Measurements from ENCODE around the gene RGSL1. TPM values are rescaled to one million over a fixed set of nuclear protein-coding genes. Genes with fewer than 3 reads are reported as not detected.
"Not testable (repeated sequence)": the region's sequence is repeated elsewhere in the genome, so short reads cannot be mapped to it uniquely, and the experiment has no call there.

RGSL1 gene
- polyA plus RNA-seq, 3 donors, result not detected

- 41 to 60% (median 51%) methylated on average over 3 of the region's 3 CpGs for WGBS, 3 donors
- no peak overlapping the region for H3K27ac ChIP-seq (ENCODE audit: low read depth, low read length)
Observed at GRCh38 chr1:182507685-182508084, 57.7 kb downstream of the RGSL1 start.

- whole genome bisulfite sequencing, 3 donors, result 83 to 86% (median 85%) methylated on average over 16 to 17 of the region's 17 CpGs
- H3K27ac ChIP-seq (ENCODE audit: low read depth, low read length), result no peak overlapping the region
Observed at GRCh38 chr1:182515556-182515955, 65.6 kb downstream of the RGSL1 start.

GRCh38 chr1:182520736-182521135, 70.8 kb downstream of the RGSL1 start:
- H3K27ac ChIP-seq (ENCODE audit: low read depth, low read length), result no peak overlapping the region

DNA sequence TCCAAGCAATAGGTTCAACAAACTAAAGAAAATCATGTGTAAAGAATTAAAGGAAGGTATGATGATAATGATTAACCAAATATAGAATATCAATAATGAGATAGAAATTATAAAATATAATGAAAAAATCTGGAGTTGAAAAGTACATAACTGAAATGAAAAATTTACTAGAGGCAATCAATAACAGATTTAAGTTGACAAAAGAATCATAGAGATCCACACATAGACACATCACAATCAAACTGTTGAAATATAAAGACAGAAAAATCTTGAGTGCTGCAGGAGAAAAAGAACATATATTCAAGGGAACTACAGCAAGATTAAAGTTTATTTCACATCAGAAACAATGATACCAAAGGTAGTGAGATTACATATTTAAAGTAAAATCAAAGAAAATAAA, 75.4 kb downstream of the RGSL1 start:
- no peak overlapping the region for H3K27ac ChIP-seq (ENCODE audit: low read depth, low read length)

GRCh38 chr1:182527680-182528079, 77.7 kb downstream of the RGSL1 start:
- WGBS, 3 donors, result 80 to 94% (median 81%) methylated on average over 2 of the region's 2 CpGs
- no peak overlapping the region for H3K27ac ChIP-seq (ENCODE audit: low read depth, low read length)

DNA sequence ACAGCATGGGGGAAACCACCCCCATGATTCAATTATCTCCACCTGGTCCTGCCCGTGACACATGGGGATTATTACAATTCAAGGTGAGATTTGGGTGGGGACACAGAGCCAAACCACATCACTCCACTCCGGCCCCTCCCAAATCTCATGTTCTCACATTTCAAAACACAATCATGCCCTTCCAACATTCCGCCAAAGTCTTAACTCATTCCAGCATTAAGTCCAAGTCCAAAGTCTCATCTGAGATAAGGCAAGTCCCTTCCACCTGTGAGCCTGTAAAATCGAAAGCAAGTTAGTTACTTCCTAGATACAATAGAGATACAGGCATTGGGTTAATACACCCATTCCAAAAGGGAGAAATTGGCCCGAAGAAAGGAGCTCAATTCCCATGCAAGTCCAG, 78.3 kb downstream of the RGSL1 start:
- 71 to 87% (median 85%) methylated on average over 5 of the region's 5 CpGs for whole genome bisulfite sequencing, 3 donors

DNA sequence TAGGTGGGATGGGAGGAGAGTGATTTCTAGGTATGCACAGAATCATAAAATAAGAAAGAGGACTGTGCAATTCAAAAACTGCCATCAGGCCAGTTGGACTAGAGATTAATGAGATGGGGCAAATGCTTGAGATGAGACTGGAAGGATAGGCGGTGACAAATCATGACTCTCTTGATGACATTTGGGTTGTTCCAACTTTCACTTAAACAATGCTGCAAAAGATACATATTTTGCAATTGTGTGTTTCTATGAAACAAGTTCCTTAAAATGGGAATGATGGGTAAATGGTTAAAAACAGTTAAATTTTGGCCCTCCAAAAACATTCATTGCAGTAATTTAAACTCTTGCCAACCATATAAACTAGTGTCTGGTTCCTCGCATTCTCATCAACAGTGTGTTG, 84.0 kb downstream of the RGSL1 start:
- WGBS, 3 donors, result 96 to 100% (median 97%) methylated on average over 2 of the region's 2 CpGs
- no peak overlapping the region for H3K27ac ChIP-seq (ENCODE audit: low read depth, low read length)

More for the DNA sequence above, 78.3 kb downstream of the RGSL1 start:
- H3K27ac ChIP-seq (ENCODE audit: low read depth, low read length), result not testable (repeated sequence)

DNA sequence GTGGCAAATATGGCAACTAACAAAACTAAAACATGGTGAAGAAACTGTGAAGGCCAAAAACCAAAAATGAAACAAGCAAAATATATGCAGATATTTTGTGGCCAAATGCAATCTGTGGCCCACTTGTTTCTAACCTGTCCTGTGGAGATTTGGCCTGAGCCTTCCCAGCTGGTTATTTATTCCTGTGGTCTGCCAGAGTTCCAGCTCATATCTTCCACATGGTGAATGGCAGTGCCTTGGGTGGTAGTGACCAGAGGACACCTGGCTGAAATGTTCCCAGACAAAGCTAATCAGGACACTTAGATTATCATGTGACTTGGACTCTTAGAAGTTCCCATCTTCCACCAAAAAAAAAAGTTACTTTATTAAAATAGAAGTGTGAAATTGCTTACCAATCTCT, 99.4 kb downstream of the RGSL1 start:
- no peak overlapping the region for H3K27ac ChIP-seq (ENCODE audit: low read depth, low read length)

GRCh38 chr1:182549811-182550210, 99.9 kb downstream of the RGSL1 start:
- WGBS, 3 donors, result 29 to 54% (median 50%) methylated on average over 1 of the region's 1 CpG
- H3K27ac ChIP-seq (ENCODE audit: low read depth, low read length), result no peak overlapping the region

DNA sequence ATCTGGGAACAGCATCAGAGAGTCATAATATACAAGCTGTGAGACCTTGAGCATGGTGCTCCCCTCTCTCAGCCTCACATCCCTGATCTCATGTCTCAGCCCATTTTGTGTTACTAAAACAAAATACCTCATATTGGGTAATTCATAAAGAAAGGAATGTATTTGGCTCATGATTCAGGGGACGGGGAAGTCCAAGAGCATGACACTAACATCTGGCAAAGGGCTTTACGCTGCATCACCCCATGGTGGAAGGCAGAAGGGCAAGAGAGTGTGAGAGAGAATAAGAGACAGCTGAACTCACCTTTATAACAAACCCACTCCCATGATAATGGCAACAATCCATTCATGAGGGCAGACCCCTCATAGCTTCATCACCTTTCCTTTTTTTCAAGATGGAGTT, 102.6 kb downstream of the RGSL1 start:
- no peak overlapping the region for H3K27ac ChIP-seq (ENCODE audit: low read depth, low read length)
- WGBS, 3 donors, result 87 to 93% (median 88%) methylated on average over 2 of the region's 2 CpGs

GRCh38 chr1:182555493-182555892, 105.5 kb downstream of the RGSL1 start:
- WGBS, 3 donors, result 74 to 96% (median 88%) methylated on average over 1 of the region's 1 CpG
- H3K27ac ChIP-seq (ENCODE audit: low read depth, low read length), result no peak overlapping the region

DNA sequence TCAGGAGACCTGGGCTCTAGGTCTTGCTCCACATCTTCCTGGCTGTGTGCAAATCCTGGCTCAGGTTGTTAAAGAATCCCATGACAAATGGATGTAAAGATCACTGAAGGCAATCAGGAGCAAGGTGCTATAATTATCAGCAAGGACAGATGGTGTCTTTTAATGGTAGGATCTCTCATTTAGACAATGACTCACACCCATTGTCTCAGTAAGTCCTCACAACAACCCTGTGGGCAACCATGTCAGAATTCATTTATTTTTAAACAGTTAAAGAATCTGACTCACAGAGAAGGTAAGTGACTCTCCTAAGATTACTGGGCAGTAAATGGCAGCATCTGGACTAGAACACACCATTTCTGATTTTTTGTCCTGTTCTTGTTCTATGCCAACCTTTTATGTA, 106.3 kb downstream of the RGSL1 start:
- no peak overlapping the region for H3K27ac ChIP-seq (ENCODE audit: low read depth, low read length)

DNA sequence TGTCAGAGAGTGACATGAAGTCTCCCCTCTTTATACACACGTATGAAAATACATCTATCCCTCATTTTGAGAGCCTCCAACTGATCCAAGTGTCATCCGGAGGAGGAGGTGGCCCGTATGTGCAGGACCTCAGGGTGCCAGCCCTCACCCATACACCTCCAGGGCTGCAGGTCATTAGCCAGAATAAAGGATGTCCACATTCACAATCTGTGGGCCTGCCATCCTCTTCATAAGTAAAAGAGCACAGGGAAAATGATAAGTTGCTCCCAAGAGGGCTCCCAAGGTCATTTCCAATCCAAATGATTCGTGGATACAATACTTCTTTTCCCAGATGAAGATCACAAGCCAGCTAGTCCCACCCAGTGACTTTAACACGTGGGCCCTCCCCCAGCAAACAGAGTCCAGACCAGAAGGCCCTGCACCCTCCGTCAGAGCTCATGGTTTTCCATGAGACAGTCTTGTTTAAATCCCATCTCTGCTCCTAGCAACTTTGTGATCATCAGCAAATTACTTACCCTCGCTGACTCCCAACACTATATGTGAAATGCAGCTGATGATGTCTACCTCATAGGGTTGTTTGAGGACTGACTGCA, 110.5 kb downstream of the RGSL1 start:
- WGBS, 3 donors, result 67 to 76% (median 69%) methylated on average over 7 of the region's 7 CpGs
- no peak overlapping the region for H3K27ac ChIP-seq (ENCODE audit: low read depth, low read length)

- no peak overlapping the region for H3K27ac ChIP-seq (ENCODE audit: low read depth, low read length)
- WGBS, 3 donors, result 71 to 78% (median 75%) methylated on average over 4 of the region's 4 CpGs
Observed at GRCh38 chr1:182561456-182561855, 111.5 kb downstream of the RGSL1 start.

GRCh38 chr1:182563095-182563494, 113.1 kb downstream of the RGSL1 start:
- WGBS, 3 donors, result 90 to 92% (median 91%) methylated on average over 4 of the region's 4 CpGs
- H3K27ac ChIP-seq (ENCODE audit: low read depth, low read length), result no peak overlapping the region

- WGBS, 3 donors, result 64 to 83% (median 77%) methylated on average over 2 of the region's 2 CpGs
- H3K27ac ChIP-seq (ENCODE audit: low read depth, low read length), result no peak overlapping the region
Observed at GRCh38 chr1:182564406-182565004, 114.6 kb downstream of the RGSL1 start.

DNA sequence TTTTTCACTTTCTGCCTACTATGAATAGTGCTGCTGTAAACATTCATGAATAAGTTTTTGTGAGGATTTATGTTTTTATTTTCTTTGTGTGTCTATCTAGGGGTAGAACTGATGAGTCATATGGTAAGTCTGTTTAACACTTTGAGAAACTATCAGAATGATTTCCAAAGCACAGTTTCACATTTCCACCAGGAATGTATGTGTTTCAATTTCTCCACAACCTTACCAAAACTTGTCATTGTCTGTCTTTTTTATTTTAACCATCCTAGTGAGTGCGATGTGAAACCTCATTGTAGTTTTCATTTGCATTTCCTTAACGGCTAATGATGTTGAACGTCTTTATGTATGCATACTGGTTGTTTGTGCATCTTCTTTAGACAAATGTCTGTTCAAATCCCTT, 115.6 kb downstream of the RGSL1 start:
- 67 to 90% (median 82%) methylated on average over 3 of the region's 3 CpGs for WGBS, 3 donors

DNA sequence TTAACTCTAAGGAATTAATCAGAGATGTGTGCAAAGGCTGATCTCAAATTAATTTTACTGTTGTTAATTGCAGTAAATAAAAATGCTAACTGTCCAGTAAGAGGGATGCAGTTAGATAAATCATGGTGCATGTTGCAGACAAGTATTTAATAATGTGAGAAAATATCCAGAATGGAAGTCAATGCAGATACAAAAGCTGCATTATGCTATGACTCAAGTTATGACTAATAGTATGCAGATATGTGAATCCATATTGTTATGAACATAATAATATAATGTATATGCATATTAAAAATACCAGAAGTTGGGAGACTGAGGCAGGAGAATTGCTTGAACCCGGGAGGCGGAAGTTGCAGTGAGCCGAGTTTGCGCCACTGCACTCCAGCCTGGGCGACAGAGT, 117.7 kb downstream of the RGSL1 start:
- WGBS, 3 donors, result 90 to 95% (median 95%) methylated on average over 5 of the region's 5 CpGs
- no peak overlapping the region for H3K27ac ChIP-seq (ENCODE audit: low read depth, low read length)

More for the DNA sequence above, 115.6 kb downstream of the RGSL1 start:
- H3K27ac ChIP-seq (ENCODE audit: low read depth, low read length), result no peak overlapping the region

DNA sequence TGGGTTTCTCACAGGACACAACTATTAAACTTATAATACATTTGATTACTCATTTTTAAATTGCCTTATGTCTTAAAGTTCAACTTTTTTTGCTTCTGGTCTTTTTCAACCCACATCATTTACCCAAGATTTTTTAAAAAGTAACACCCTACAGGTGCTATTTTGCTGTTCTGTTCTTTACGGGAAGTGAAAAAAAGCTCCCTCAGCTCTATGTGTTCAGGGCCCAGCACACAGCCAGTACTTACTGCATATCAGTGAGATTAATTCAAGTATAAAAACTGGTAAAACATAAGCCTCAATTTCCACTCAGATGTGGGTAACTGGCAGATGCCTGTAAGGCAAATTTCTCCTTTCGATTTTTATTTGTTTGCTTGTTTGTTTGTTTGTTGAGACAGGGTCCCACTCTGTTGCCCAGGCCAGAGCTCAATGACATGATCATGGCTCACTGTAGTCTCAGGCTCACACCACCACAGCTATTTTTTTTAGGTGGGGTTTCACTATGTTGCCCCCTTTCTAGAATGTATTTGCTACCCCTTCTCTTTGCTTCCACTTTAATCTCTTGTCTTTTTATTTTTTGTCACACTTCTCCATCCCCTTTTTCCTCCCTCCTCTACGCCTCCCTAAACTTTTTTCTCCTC, 118.8 kb downstream of the RGSL1 start:
- no peak overlapping the region for H3K27ac ChIP-seq (ENCODE audit: low read depth, low read length)
- WGBS, 3 donors, result 62 to 93% (median 93%) methylated on average over 3 of the region's 3 CpGs

DNA sequence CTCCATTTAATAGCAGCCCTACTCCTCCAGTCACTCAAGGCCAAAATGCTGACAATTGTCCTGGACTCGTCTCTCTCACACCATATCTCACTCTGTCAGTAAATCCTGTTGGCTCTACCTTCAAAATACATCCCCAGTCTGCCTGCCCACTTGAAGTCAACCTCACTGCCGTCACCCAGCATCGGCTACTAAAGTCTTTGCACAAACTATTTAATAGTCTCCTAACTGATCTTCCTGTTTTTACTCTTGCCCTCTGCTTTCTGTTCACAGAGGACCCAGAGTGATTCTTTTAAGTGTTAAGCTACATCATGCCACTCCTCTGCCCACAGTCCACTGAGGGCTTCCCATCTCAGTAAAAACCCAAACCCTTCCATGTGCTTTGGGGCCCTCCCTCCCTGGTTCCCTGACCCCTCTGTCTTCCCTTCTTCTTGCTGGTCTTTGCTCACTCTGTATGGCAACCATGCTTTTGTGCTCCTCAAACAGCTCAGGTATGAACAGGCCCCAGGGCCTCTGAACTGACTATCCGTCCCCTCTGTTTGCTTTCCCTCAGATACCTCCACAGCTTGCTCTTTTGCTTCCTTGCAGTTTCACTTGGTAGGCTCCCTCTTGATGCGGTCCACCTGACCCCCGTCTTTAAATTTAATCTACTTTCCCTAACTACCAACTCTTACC, 120.1 kb downstream of the RGSL1 start:
- no peak overlapping the region for H3K27ac ChIP-seq (ENCODE audit: low read depth, low read length)
- 81 to 95% (median 94%) methylated on average over 6 of the region's 6 CpGs for WGBS, 3 donors

Measured in adipose tissue (tissue), 3 donors.